H9 (cell line): Measurements from ENCODE around the gene SDHA. TPM values are rescaled to one million over a fixed set of nuclear protein-coding genes. Genes with fewer than 3 reads are reported as not detected.

ENCODE experiments used
- DNase-seq: peaks from one replicate; pipeline ENCODE4 v3.0.0-alpha.2; 2017
- H2AFZ ChIP-seq: one replicate; pipeline ENCODE4 v1.6.1; 2013; ENCODE audit warnings: mild to moderate bottlenecking, low read length, control low read depth, moderate library complexity
- H2AK5ac ChIP-seq: 2 replicates; pipeline ENCODE4 v1.6.1; 2013; ENCODE audit warnings: low read length, control low read depth, mixed read lengths; ENCODE audit not compliant: insufficient read length
- H2BK120ac ChIP-seq: one replicate; pipeline ENCODE4 v1.6.1; 2013; ENCODE audit warnings: low read depth, mild to moderate bottlenecking, low read length, control low read depth, inconsistent platforms; ENCODE audit not compliant: poor library complexity, severe bottlenecking
- H2BK12ac ChIP-seq: 2 replicates; pipeline ENCODE4 v1.6.1; 2013; ENCODE audit warnings: low read length, control low read depth, mixed read lengths, low read depth; ENCODE audit not compliant: insufficient read length
- H2BK15ac ChIP-seq: 2 replicates; pipeline ENCODE4 v1.6.1; 2013; ENCODE audit warnings: low read depth, low read length, control low read depth
- H2BK20ac ChIP-seq: one replicate; pipeline ENCODE4 v1.6.1; 2013; ENCODE audit warnings: low read depth, mild to moderate bottlenecking, low read length, control low read depth, inconsistent platforms; ENCODE audit not compliant: poor library complexity, severe bottlenecking
- H2BK5ac ChIP-seq: 2 replicates; pipeline ENCODE4 v1.6.1; 2013; ENCODE audit warnings: low read length, control low read depth, mixed read lengths; ENCODE audit not compliant: insufficient read length
- H3K14ac ChIP-seq: 2 replicates; pipeline ENCODE4 v1.6.1; 2013; ENCODE audit warnings: low read length, control low read depth; ENCODE audit not compliant: insufficient read depth
- H3K18ac ChIP-seq: 2 replicates; pipeline ENCODE4 v1.6.1; 2013; ENCODE audit warnings: low read depth, mild to moderate bottlenecking, mixed read lengths, low read length, control low read depth; ENCODE audit not compliant: insufficient read length
- H3K23ac ChIP-seq: 2 replicates; pipeline ENCODE4 v1.6.1; 2013; ENCODE audit warnings: low read length, control low read depth, mixed read lengths, low read depth; ENCODE audit not compliant: insufficient read length
- H3K23me2 ChIP-seq: 2 replicates; pipeline ENCODE4 v1.6.1; 2013; ENCODE audit warnings: low read depth, mild to moderate bottlenecking, mixed read lengths, low read length, control low read depth; ENCODE audit not compliant: insufficient read length, poor library complexity, severe bottlenecking
- H3K27ac ChIP-seq: 2 replicates; pipeline ENCODE4 v1.5.1; 2013; ENCODE audit warnings: low read length, control low read depth, mixed read lengths, low read depth; ENCODE audit not compliant: insufficient read length
- H3K27me3 ChIP-seq: 2 replicates; pipeline ENCODE4 v1.6.1; 2013; ENCODE audit warnings: low read length, control low read depth, inconsistent platforms; ENCODE audit not compliant: insufficient read depth
- H3K4ac ChIP-seq: 2 replicates; pipeline ENCODE4 v1.6.1; 2013; ENCODE audit warnings: low read depth, mild to moderate bottlenecking, control low read depth, inconsistent platforms, low read length, moderate library complexity
- H3K4me1 ChIP-seq: 2 replicates; pipeline ENCODE4 v1.6.1; 2013; ENCODE audit warnings: low read length, control low read depth, inconsistent platforms; ENCODE audit not compliant: insufficient read depth
- H3K4me2 ChIP-seq: 2 replicates; pipeline ENCODE4 v1.6.1; 2013; ENCODE audit warnings: low read length, control low read depth, mixed read lengths; ENCODE audit not compliant: insufficient read length, insufficient read depth
- H3K56ac ChIP-seq: 2 replicates; pipeline ENCODE4 v1.6.1; 2013; ENCODE audit warnings: low read depth, mild to moderate bottlenecking, mixed read lengths, low read length, control low read depth; ENCODE audit not compliant: insufficient read length
- H3K79me1 ChIP-seq: 2 replicates; pipeline ENCODE4 v1.6.1; 2013; ENCODE audit warnings: low read depth, mild to moderate bottlenecking, moderate library complexity, low read length, control low read depth, inconsistent platforms; ENCODE audit not compliant: insufficient read depth, poor library complexity, severe bottlenecking
- H3K79me2 ChIP-seq: 2 replicates; pipeline ENCODE4 v1.6.1; 2013; ENCODE audit warnings: low read length, control low read depth, inconsistent platforms; ENCODE audit not compliant: insufficient read depth
- H3K9ac ChIP-seq: 2 replicates; pipeline ENCODE4 v1.6.1; 2013; ENCODE audit warnings: low read length, control low read depth, mixed read lengths; ENCODE audit not compliant: insufficient read length; ENCODE audit errors: extremely low read depth
- H3K9me3 ChIP-seq: one replicate; pipeline ENCODE4 v1.6.1; 2013; ENCODE audit warnings: low read depth, low read length, inconsistent platforms; ENCODE audit not compliant: control insufficient read depth
- H3T11ph ChIP-seq: one replicate; pipeline ENCODE4 v1.6.1; 2013; ENCODE audit warnings: mild to moderate bottlenecking, low read length, control low read depth, inconsistent platforms
- H4K20me1 ChIP-seq: one replicate; pipeline ENCODE4 v1.6.1; 2013; ENCODE audit not compliant: control insufficient read depth, insufficient read length, insufficient read depth
- H4K5ac ChIP-seq: 2 replicates; pipeline ENCODE4 v1.6.1; 2013; ENCODE audit warnings: low read depth, mild to moderate bottlenecking, mixed read lengths, low read length, control low read depth; ENCODE audit not compliant: insufficient read length
- H4K8ac ChIP-seq: replicated peaks from 2 replicates; pipeline ENCODE4 v1.6.1; 2013; ENCODE audit warnings: low read length, control low read depth, mixed read lengths, low read depth; ENCODE audit not compliant: insufficient read length
- H4K91ac ChIP-seq: 2 replicates; pipeline ENCODE4 v1.6.1; 2013; ENCODE audit warnings: low read depth, mild to moderate bottlenecking, moderate library complexity, mixed read lengths, low read length, control low read depth; ENCODE audit not compliant: insufficient read length
- H3K27ac Mint-ChIP-seq, 3 experiments: 2 replicates in 2 of 3; 3 replicates in 1 of 3; pipeline ENCODE4 v1.8.0; 2020 to 2021; ENCODE audit warnings: mixed read lengths in 3 of 3, mild to moderate bottlenecking in 1 of 3, moderate library complexity in 1 of 3
- H3K27me3 Mint-ChIP-seq: 2 replicates; pipeline ENCODE4 v1.8.0; 2021; ENCODE audit warnings: low read depth, mild to moderate bottlenecking, moderate library complexity, mixed read lengths
- H3K36me3 Mint-ChIP-seq, 3 experiments: 2 replicates in 2 of 3; 3 replicates in 1 of 3; pipeline ENCODE4 v1.8.0; 2020 to 2021; ENCODE audit warnings: low read depth in 3 of 3, mixed read lengths in 3 of 3; ENCODE audit not compliant: insufficient read depth in 1 of 3
- H3K4me1 Mint-ChIP-seq, 2 experiments: 2 replicates each; pipeline ENCODE4 v1.8.0; 2020; ENCODE audit warnings: mixed read lengths in 2 of 2
- H3K4me3 Mint-ChIP-seq, 2 experiments: 2 replicates in 1 of 2; 3 replicates in 1 of 2; pipeline ENCODE4 v1.8.0; 2020 to 2021; ENCODE audit warnings: mild to moderate bottlenecking in 2 of 2, mixed read lengths in 2 of 2, moderate library complexity in 1 of 2
- H3K9me3 Mint-ChIP-seq, 2 experiments: 2 replicates in 1 of 2; 3 replicates in 1 of 2; pipeline ENCODE4 v1.8.0; 2020; ENCODE audit warnings: mild to moderate bottlenecking in 2 of 2, mixed read lengths in 2 of 2, moderate library complexity in 1 of 2
- WGBS: extraction: QIAGEN DNeasy Blood & Tissue Kit; methylation state at CpG from one replicate; pipeline ENCODE4 v1.1.7; 2013; ENCODE audit warnings: missing lambda C conversion rate, low lambda C conversion rate, mixed read lengths; ENCODE audit not compliant: insufficient read length; ENCODE audit errors: extremely low coverage; 5-methylcytosine and 5-hydroxymethylcytosine counted together
- total RNA-seq: library from RNA; stranded (reverse); gene quantifications from 2 replicates; pipeline ENCODE4 v1.2.1, GENCODE V29; 2021
- TF ChIP-seq, protein P1 (sequence below): fragments of 200-600 bp; sonication (generic); conservative IDR thresholded peaks from 3 replicates; pipeline ENCODE4 v1.8.0; 2021; ENCODE audit warnings: antibody characterized with exemption, mild to moderate bottlenecking

The SDHA gene
- total RNA-seq, 1 experiment from 2014 or later: 84.8 TPM

DNA sequence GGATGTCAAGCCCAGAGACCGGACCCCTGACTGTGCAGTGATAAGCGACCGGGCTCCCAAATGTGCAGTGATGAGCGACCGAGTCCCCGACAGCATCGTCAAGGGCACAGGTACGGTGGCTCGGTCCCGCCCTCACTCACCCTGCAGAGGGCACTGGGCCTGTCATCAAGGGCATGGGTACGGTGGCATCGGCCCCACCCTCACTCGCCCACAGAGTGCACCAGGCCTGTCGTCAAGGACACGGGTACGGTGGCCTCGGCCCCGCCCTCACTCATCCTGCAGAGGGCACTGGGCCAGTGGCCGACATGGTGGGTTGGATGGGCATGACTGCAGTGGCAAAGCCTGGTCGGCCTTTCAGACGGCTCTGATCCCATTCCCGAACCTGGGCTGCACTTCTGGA lies 36.6 kb upstream of the SDHA start:
- WGBS: no CpG with 5 or more reads among the region's 22 CpGs
- no peaks in the 10 kb centered on the region for H3K27me3 ChIP-seq
- TF ChIP-seq, protein P1, sequence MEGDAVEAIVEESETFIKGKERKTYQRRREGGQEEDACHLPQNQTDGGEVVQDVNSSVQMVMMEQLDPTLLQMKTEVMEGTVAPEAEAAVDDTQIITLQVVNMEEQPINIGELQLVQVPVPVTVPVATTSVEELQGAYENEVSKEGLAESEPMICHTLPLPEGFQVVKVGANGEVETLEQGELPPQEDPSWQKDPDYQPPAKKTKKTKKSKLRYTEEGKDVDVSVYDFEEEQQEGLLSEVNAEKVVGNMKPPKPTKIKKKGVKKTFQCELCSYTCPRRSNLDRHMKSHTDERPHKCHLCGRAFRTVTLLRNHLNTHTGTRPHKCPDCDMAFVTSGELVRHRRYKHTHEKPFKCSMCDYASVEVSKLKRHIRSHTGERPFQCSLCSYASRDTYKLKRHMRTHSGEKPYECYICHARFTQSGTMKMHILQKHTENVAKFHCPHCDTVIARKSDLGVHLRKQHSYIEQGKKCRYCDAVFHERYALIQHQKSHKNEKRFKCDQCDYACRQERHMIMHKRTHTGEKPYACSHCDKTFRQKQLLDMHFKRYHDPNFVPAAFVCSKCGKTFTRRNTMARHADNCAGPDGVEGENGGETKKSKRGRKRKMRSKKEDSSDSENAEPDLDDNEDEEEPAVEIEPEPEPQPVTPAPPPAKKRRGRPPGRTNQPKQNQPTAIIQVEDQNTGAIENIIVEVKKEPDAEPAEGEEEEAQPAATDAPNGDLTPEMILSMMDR: no peak
- no peak overlapping the region for H2AK5ac ChIP-seq
- no peak overlapping the region for H2BK12ac ChIP-seq
- no peak overlapping the region for H2AFZ ChIP-seq
- no peaks in the 10 kb centered on the region for H3K79me1 ChIP-seq
- H3K27ac ChIP-seq: no peak overlapping the region
- no peak overlapping the region for H2BK15ac ChIP-seq
- DNase-seq: no peak
- no peak overlapping the region for H3K14ac ChIP-seq
- no peak overlapping the region for H3K56ac ChIP-seq
- H3K9me3 Mint-ChIP-seq: no peaks in the 10 kb centered on the region
- H3K4ac ChIP-seq: no peak overlapping the region
- H3K18ac ChIP-seq: no peak overlapping the region
- no peak overlapping the region for H3K4me2 ChIP-seq
- H2BK120ac ChIP-seq: no peak overlapping the region
- no peak overlapping the region for H4K91ac ChIP-seq
- H3K9me3 ChIP-seq: no peaks in the 10 kb centered on the region
- no peaks in the 10 kb centered on the region; the same call in 1 of the 2 replicates for H3K4me1 ChIP-seq
- H3T11ph ChIP-seq: no peak overlapping the region
- peaks cover 8 to 54% (median 53%) of the 10 kb centered on the region in 3 experiments for H3K36me3 Mint-ChIP-seq
- no peak overlapping the region for H3K27ac Mint-ChIP-seq
- no peak overlapping the region for H4K8ac ChIP-seq
- H2BK20ac ChIP-seq: no peak overlapping the region
- no peak overlapping the region for H3K4me3 Mint-ChIP-seq
- H2BK5ac ChIP-seq: no peak overlapping the region
- no peaks in the 10 kb centered on the region for H4K20me1 ChIP-seq
- H3K79me2 ChIP-seq: no peaks in the 10 kb centered on the region
- H3K4me1 Mint-ChIP-seq: peaks cover 7 to 9% of the 10 kb centered on the region in 2 experiments
- no peaks in the 10 kb centered on the region for H3K23me2 ChIP-seq
- H3K9ac ChIP-seq: no peak overlapping the region
- no peak overlapping the region for H3K23ac ChIP-seq
- H3K27me3 Mint-ChIP-seq: no peaks in the 10 kb centered on the region; the same call in 1 of the 2 replicates
- H4K5ac ChIP-seq: no peak overlapping the region
